B cell (primary cell): ENCODE data around the gene CDH1. TPM values are rescaled to one million over a fixed set of nuclear protein-coding genes. Genes with fewer than 3 reads are reported as not detected.
A peak's percentile ranks its signal among the peaks of the same experiment; 100 is the strongest.

ENCODE experiments used
- ATAC-seq: fragments of 200-7000 bp; cut with Tn5 transposase; one replicate; pipeline ENCODE4 v1.10.0; 2021; ENCODE audit warnings: low read depth, mild to moderate bottlenecking, moderate number of reproducible peaks, moderate library complexity
- CTCF ChIA-PET: fragments of 350-600 bp; sonication (Branson Sonifier 250); formaldehyde crosslinking; loops from one replicate; lab custom pipeline; 2021; ENCODE audit warnings: antibody characterized with exemption, inconsistent platforms; lab: Charles Lee
- POLR2A ChIA-PET: fragments of 350-600 bp; sonication (Branson Sonifier 250); formaldehyde crosslinking; loops from one replicate; lab custom pipeline; 2021; ENCODE audit warnings: antibody characterized with exemption; lab: Charles Lee
- DNase-seq: peaks from one replicate; pipeline ENCODE4 v3.0.0; 2013
- H2AFZ ChIP-seq: 2 replicates; pipeline ENCODE4 v1.6.1; 2012; ENCODE audit warnings: mild to moderate bottlenecking, low read depth, low read length; ENCODE audit not compliant: insufficient read depth, poor library complexity, severe bottlenecking
- H3K27ac ChIP-seq, 2 donors: 1 replicate in 1 of 2; 2 replicates in 1 of 2; pipeline ENCODE4 v1.5.1; 2012 to 2013; ENCODE audit warnings: low read length in 2 of 2, mild to moderate bottlenecking in 2 of 2, moderate library complexity in 1 of 2
- H3K27me3 ChIP-seq, 4 experiments: fragments of 200-600 bp in 1 of 4; sonication (generic) in 1 of 4; replicated peaks in 1 of 4; 1 replicate in 2 of 4; 2 replicates in 2 of 4; pipeline versions ENCODE4 v1.6.1 to v1.7.0; 2013 to 2016; ENCODE audit warnings: low read length in 3 of 4, mild to moderate bottlenecking in 2 of 4, mixed read lengths in 1 of 4, moderate library complexity in 1 of 4; ENCODE audit not compliant: insufficient read depth in 4 of 4, control insufficient read depth in 3 of 4; ENCODE audit errors: control extremely low read depth in 1 of 4
- H3K36me3 ChIP-seq, 2 experiments: replicated peaks in 1 of 2; 1 replicate in 1 of 2; 2 replicates in 1 of 2; pipeline versions ENCODE4 v1.6.1 to v1.7.1; 2013; ENCODE audit warnings: low read length in 1 of 2; ENCODE audit not compliant: insufficient read depth in 2 of 2, control insufficient read depth in 1 of 2; ENCODE audit errors: control extremely low read depth in 1 of 2, extremely low read depth in 1 of 2
- H3K4me1 ChIP-seq, 2 donors: fragments of 200-600 bp in 1 of 2; sonication (generic) in 1 of 2; 1 replicate in 1 of 2; 2 replicates in 1 of 2; pipeline versions ENCODE4 v1.5.1 to v1.6.1; 2013 to 2017; ENCODE audit warnings: low read length in 2 of 2; ENCODE audit not compliant: control insufficient read depth in 2 of 2, insufficient read depth in 2 of 2
- H3K4me2 ChIP-seq: replicated peaks from 2 replicates; pipeline ENCODE3; 2012; ENCODE audit warnings: mild to moderate bottlenecking, low read depth, low read length; ENCODE audit not compliant: poor library complexity, severe bottlenecking
- H3K4me3 ChIP-seq, 5 experiments: fragments of 200-600 bp in 1 of 5; sonication (generic) in 1 of 5; 1 replicate in 3 of 5; 2 replicates in 2 of 5; pipeline versions ENCODE4 v1.5.1 to v1.7.0; 2011 to 2016; ENCODE audit warnings: low read length in 4 of 5, mild to moderate bottlenecking in 4 of 5, low read depth in 2 of 5, control low read depth in 1 of 5, moderate library complexity in 1 of 5; ENCODE audit not compliant: insufficient read depth in 1 of 5; ENCODE audit errors: control extremely low read depth in 1 of 5, extremely low read depth in 1 of 5
- H3K79me2 ChIP-seq: fragments of 200-600 bp; sonication (generic); one replicate; pipeline ENCODE4 v1.6.0; 2016; ENCODE audit warnings: low read length; ENCODE audit not compliant: control insufficient read depth, insufficient read depth
- H3K9ac ChIP-seq: fragments of 200-600 bp; sonication (generic); 2 replicates; pipeline ENCODE4 v1.6.1; 2017; ENCODE audit warnings: mild to moderate bottlenecking, low read length, moderate library complexity
- H3K9me3 ChIP-seq, 3 donors: one replicate each; pipeline versions ENCODE4 v1.6.1 to v1.7.1; 2013; ENCODE audit warnings: low read length in 2 of 3; ENCODE audit not compliant: control insufficient read depth in 2 of 3, insufficient read depth in 1 of 3; ENCODE audit errors: control extremely low read depth in 1 of 3
- H4K20me1 ChIP-seq: 2 replicates; pipeline ENCODE4 v1.6.0; 2012; ENCODE audit warnings: mild to moderate bottlenecking, low read length; ENCODE audit not compliant: insufficient read depth, control insufficient read depth, poor library complexity, severe bottlenecking
- H3K27ac Mint-ChIP-seq: one replicate; pipeline ENCODE4 v1.8.0; 2021; ENCODE audit warnings: mixed read lengths
- H3K27me3 Mint-ChIP-seq: one replicate; pipeline ENCODE4 v1.8.0; 2021; ENCODE audit warnings: mixed read lengths
- H3K4me1 Mint-ChIP-seq: one replicate; pipeline ENCODE4 v1.8.0; 2021; ENCODE audit warnings: mixed read lengths
- H3K4me3 Mint-ChIP-seq: one replicate; pipeline ENCODE4 v1.8.0; 2021; ENCODE audit warnings: mixed read lengths
- H3K9me3 Mint-ChIP-seq: one replicate; pipeline ENCODE4 v1.8.0; 2022; ENCODE audit warnings: mixed read lengths; ENCODE audit not compliant: insufficient read depth
- EZH2 ChIP-seq: IDR thresholded peaks from 2 replicates; pipeline ENCODE4 v1.6.1; 2012; ENCODE audit warnings: borderline replicate concordance, low read depth, mild to moderate bottlenecking, moderate library complexity, low read length; ENCODE audit not compliant: insufficient read depth, poor library complexity, severe bottlenecking
- WGBS: methylation state at CpG from one replicate; pipeline ENCODE4 v1.1.5; 2013; ENCODE audit warnings: missing lambda C conversion rate; ENCODE audit not compliant: insufficient coverage; 5-methylcytosine and 5-hydroxymethylcytosine counted together
- intact Hi-C: fragments of 100-400 bp; cut with micrococcal nuclease; formaldehyde crosslinking; loops from one replicate; pipeline ENCODE4 v1.10.0; 2022
- polyA plus RNA-seq: library from polyadenylated mRNA; depleted of rRNA; stranded (reverse); fragments of >200 nt; gene quantifications from 2 replicates; pipeline ENCODE4 v1.2.3, GENCODE V29; 2012
- total RNA-seq, 2 donors: library from RNA; stranded (reverse); fragments of 120-200 nt in 1 of 2; gene quantifications; 1 replicate in 1 of 2; 2 replicates in 1 of 2; pipeline versions ENCODE4 v1.2.3 to v1.2.4, GENCODE V29; 2013 to 2022
- TF ChIP-seq, protein P1 (sequence below): fragments of 200-600 bp; IDR thresholded peaks from one replicate; pipeline ENCODE4 v1.8.0; 2022; ENCODE audit warnings: antibody characterized with exemption, mild to moderate bottlenecking

CDH1 gene
- total and polyA plus RNA-seq, 2 donors (not counting 1 experiment from before 2014, with no cell fraction given): 2.0 TPM; not detected in 1

GRCh38 chr16:68751160-68751559 is 14.1 kb downstream of the CDH1 start:
- intact Hi-C loops: no loop called here
- CTCF ChIA-PET: interaction anchor here (1.5 kb wide), 1 partner anchor 49 kb away, joined by 7 read pairs; no protein-coding TSS in a partner anchor
- peaks cover 0 to 4% (median 1%) of the 10 kb centered on the region in 4 experiments for H3K27me3 ChIP-seq
- H3K9me3 ChIP-seq: no peaks in the 10 kb centered on the region
- TF ChIP-seq, protein P1, sequence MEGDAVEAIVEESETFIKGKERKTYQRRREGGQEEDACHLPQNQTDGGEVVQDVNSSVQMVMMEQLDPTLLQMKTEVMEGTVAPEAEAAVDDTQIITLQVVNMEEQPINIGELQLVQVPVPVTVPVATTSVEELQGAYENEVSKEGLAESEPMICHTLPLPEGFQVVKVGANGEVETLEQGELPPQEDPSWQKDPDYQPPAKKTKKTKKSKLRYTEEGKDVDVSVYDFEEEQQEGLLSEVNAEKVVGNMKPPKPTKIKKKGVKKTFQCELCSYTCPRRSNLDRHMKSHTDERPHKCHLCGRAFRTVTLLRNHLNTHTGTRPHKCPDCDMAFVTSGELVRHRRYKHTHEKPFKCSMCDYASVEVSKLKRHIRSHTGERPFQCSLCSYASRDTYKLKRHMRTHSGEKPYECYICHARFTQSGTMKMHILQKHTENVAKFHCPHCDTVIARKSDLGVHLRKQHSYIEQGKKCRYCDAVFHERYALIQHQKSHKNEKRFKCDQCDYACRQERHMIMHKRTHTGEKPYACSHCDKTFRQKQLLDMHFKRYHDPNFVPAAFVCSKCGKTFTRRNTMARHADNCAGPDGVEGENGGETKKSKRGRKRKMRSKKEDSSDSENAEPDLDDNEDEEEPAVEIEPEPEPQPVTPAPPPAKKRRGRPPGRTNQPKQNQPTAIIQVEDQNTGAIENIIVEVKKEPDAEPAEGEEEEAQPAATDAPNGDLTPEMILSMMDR: no peak
- TF ChIP-seq EZH2: no peak
- H3K36me3 ChIP-seq: no peaks in the 10 kb centered on the region
- ATAC-seq (no peak), DNase-seq (no peak)
- no peak overlapping the region for H3K4me3 Mint-ChIP-seq
- no peak overlapping the region for H3K27ac Mint-ChIP-seq
- peaks cover 13% of the 10 kb centered on the region for H3K4me1 Mint-ChIP-seq
- no peak overlapping the region for H3K4me2 ChIP-seq
- WGBS: 100% methylated on average over 1 of the region's 4 CpGs
- no peaks in the 10 kb centered on the region for H4K20me1 ChIP-seq
- H3K79me2 ChIP-seq: no peaks in the 10 kb centered on the region
- H3K9me3 Mint-ChIP-seq: no peaks in the 10 kb centered on the region
- POLR2A ChIA-PET: no interaction called here
- no peak overlapping the region for H3K27ac ChIP-seq
- no peak overlapping the region for H3K4me3 ChIP-seq
- H3K4me1 ChIP-seq: peaks cover 0 to under 1% of the 10 kb centered on the region in 2 donors
- no peak overlapping the region for H2AFZ ChIP-seq
- H3K27me3 Mint-ChIP-seq: peaks cover 13% of the 10 kb centered on the region
- no peak overlapping the region for H3K9ac ChIP-seq

DNA sequence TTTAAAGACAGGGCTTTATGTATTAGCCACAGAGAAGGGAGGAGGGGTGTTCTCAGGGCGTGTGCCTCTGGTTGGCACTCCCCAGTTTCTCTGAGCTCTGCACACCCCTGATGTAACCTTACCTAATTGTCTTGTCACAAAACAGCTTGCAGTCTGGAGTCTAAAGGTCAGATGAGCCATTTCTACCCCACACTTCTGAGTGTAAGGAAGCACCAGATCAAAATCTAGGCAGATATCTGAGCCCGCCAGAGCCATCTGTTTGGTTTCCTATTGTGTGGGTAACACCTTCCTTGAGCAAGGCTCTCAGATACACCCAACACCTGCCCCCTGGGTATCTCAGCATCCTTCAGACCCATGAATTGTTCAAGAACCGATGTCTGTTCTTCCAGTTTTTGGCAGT is 15.5 kb downstream of the CDH1 start:
- no peaks in the 10 kb centered on the region for H3K9me3 ChIP-seq
- no peak for DNase-seq
- no peak overlapping the region for H3K27ac ChIP-seq
- intact Hi-C loops: no loop called here
- no peak overlapping the region for H3K9ac ChIP-seq
- Mint-ChIP-seq H3K9me3 (no peaks in the 10 kb centered on the region), H3K4me3 (no peak overlapping the region), H3K4me1 (peaks cover 24% of the 10 kb centered on the region), H3K27me3 (peaks cover 10% of the 10 kb centered on the region), H3K27ac (peak overlapping the region; percentile 66)
- ChIA-PET CTCF (no interaction called here), POLR2A (no interaction called here)
- H3K4me3 ChIP-seq: no peak overlapping the region
- no peak overlapping the region for H2AFZ ChIP-seq
- 87% methylated on average over 2 of the region's 3 CpGs for WGBS
- TF ChIP-seq, protein P1: no peak
- no peaks in the 10 kb centered on the region for H4K20me1 ChIP-seq
- no peaks in the 10 kb centered on the region for H3K36me3 ChIP-seq
- peaks cover 4 to 15% of the 10 kb centered on the region in 2 donors for H3K4me1 ChIP-seq
- peaks cover 0 to 4% (median 1%) of the 10 kb centered on the region in 4 experiments for H3K27me3 ChIP-seq
- H3K79me2 ChIP-seq: no peaks in the 10 kb centered on the region
- no peak for ATAC-seq
- no peak overlapping the region for H3K4me2 ChIP-seq
